CD4-positive, alpha-beta memory T cell (primary cell): ENCODE results near the gene ARHGDIA. TPM values are rescaled to one million over a fixed set of nuclear protein-coding genes. Genes with fewer than 3 reads are reported as not detected.

ENCODE experiments used
- CTCF ChIA-PET: fragments of 350-600 bp; sonication (Branson Sonifier 250); formaldehyde crosslinking; loops from one replicate; lab custom pipeline; 2021; ENCODE audit warnings: inconsistent platforms; ENCODE audit not compliant: partially characterized antibody; lab: Charles Lee
- POLR2A ChIA-PET: fragments of 350-600 bp; sonication (Branson Sonifier 250); formaldehyde crosslinking; loops from one replicate; lab custom pipeline; 2021; ENCODE audit not compliant: partially characterized antibody; lab: Charles Lee
- DNase-seq, 5 donors: peaks; one replicate each; pipeline versions ENCODE4 v3.0.0 to v3.0.0-alpha.2; 2020 to 2022; ENCODE audit warnings: mixed read lengths in 1 of 5
- H3K27ac ChIP-seq: one replicate; pipeline ENCODE4 v1.7.0; 2013; ENCODE audit warnings: low read depth, low read length
- H3K27me3 ChIP-seq: 2 replicates; pipeline ENCODE4 v1.7.0; 2013; ENCODE audit warnings: mild to moderate bottlenecking, low read length, moderate library complexity; ENCODE audit not compliant: insufficient read depth
- H3K36me3 ChIP-seq: 2 replicates; pipeline ENCODE4 v1.7.0; 2013; ENCODE audit warnings: mild to moderate bottlenecking, low read length, moderate library complexity; ENCODE audit not compliant: insufficient read depth
- H3K4me1 ChIP-seq: 2 replicates; pipeline ENCODE4 v1.7.0; 2013; ENCODE audit warnings: mild to moderate bottlenecking, low read length, moderate library complexity; ENCODE audit not compliant: insufficient read depth
- H3K4me3 ChIP-seq, 2 donors: one replicate each; pipeline ENCODE4 v1.7.0; 2013; ENCODE audit warnings: low read length in 2 of 2, mild to moderate bottlenecking in 1 of 2
- H3K9me3 ChIP-seq, 2 donors: one replicate each; pipeline ENCODE4 v1.7.0; 2013; ENCODE audit warnings: low read length in 2 of 2, control low read depth in 1 of 2; ENCODE audit not compliant: control insufficient read depth in 1 of 2
- H3K27ac Mint-ChIP-seq, 7 donors: one replicate each; pipeline ENCODE4 v1.8.0; 2020 to 2021; ENCODE audit warnings: mixed read lengths in 7 of 7, mild to moderate bottlenecking in 6 of 7, inconsistent platforms in 3 of 7, moderate library complexity in 3 of 7
- H3K27me3 Mint-ChIP-seq, 2 donors: one replicate each; pipeline ENCODE4 v1.8.0; 2020 to 2021; ENCODE audit warnings: mixed read lengths in 2 of 2
- H3K36me3 Mint-ChIP-seq, 2 donors: one replicate each; pipeline ENCODE4 v1.8.0; 2020 to 2021; ENCODE audit warnings: mixed read lengths in 2 of 2, inconsistent platforms in 1 of 2, mild to moderate bottlenecking in 1 of 2
- H3K4me1 Mint-ChIP-seq, 4 donors: one replicate each; pipeline ENCODE4 v1.8.0; 2020 to 2021; ENCODE audit warnings: mixed read lengths in 4 of 4, mild to moderate bottlenecking in 1 of 4
- H3K4me3 Mint-ChIP-seq, 8 donors: one replicate each; pipeline ENCODE4 v1.8.0; 2020 to 2021; ENCODE audit warnings: mixed read lengths in 8 of 8, mild to moderate bottlenecking in 7 of 8, moderate library complexity in 6 of 8, inconsistent platforms in 3 of 8
- H3K9me3 Mint-ChIP-seq, 8 donors: one replicate each; pipeline ENCODE4 v1.8.0; 2020 to 2021; ENCODE audit warnings: mixed read lengths in 8 of 8, mild to moderate bottlenecking in 5 of 8, inconsistent platforms in 3 of 8, moderate library complexity in 1 of 8
- intact Hi-C: fragments of 100-400 bp; cut with micrococcal nuclease; formaldehyde crosslinking; loops from one replicate; pipeline ENCODE4 v1.15.1; 2023
- polyA plus RNA-seq, 2 donors: library from polyadenylated mRNA; unstranded; fragments of 300-500 nt; fragmentation: Illumina TruSeq; gene quantifications; one replicate each; pipeline ENCODE4 v1.2.3, GENCODE V29; 2021
- total RNA-seq, 2 experiments: library from RNA; stranded (reverse); gene quantifications; one replicate each; pipeline ENCODE4 v1.2.3, GENCODE V29; 2021

Gene ARHGDIA
- total and polyA plus RNA-seq, 4 experiments from 2014 or later: 84.8 to 382 (median 292) TPM

- Histone ChIP-seq H3K27ac (peak overlapping the region; percentile 3), H3K4me3 (no peak overlapping the region), H3K27me3 (no peaks in the 10 kb centered on the region), H3K9me3 (no peaks in the 10 kb centered on the region), H3K36me3 (peaks cover 6% of the 10 kb centered on the region), H3K4me1 (peaks cover 50% of the 10 kb centered on the region)
- intact Hi-C loops: loop anchor here (5.0 to 10.0 kb wide), 2 partner anchors 159 to 432 kb away; partner anchors contain the start of genes CENPX and LRRC45
- Mint-ChIP-seq H3K36me3 (peaks cover 4 to 36% of the 10 kb centered on the region in 2 donors), H3K27ac (peak overlapping the region; percentile 66 to 99 (median 87)), H3K4me1 (peaks cover 21 to 59% (median 42%) of the 10 kb centered on the region in 4 donors), H3K27me3 (peaks cover 0 to 6% of the 10 kb centered on the region in 2 donors), H3K9me3 (peaks cover 0 to 12% (median 0%) of the 10 kb centered on the region in 8 donors), H3K4me3 (peak overlapping the region; percentile 55 to 81 (median 67))
- ChIA-PET POLR2A (interaction anchor here (0.8 to 1.1 kb wide), 3 partner anchors 9 to 160 kb away, joined by 3 to 4 read pairs (median 3); partner anchors contain the start of gene MRPL12), CTCF (no interaction called here)
- DNase-seq: no peak
Observed at GRCh38 chr17:81863123-81863675, 7.9 kb downstream of the ARHGDIA start.

GRCh38 chr17:81860756-81861568 lies 10.2 kb downstream of the ARHGDIA start:
- H3K27me3 Mint-ChIP-seq: peaks cover 0 to 6% of the 10 kb centered on the region in 2 donors
- peak; percentile 100 for DNase-seq
- H3K4me1 ChIP-seq: peaks cover 40% of the 10 kb centered on the region
- peak overlapping the region; percentile 0 to 60 for H3K4me3 ChIP-seq
- intact Hi-C loops: loop anchor here (1.0 to 10.0 kb wide), 8 partner anchors 10 to 434 kb away; partner anchors contain the start of genes ALYREF, ANAPC11, ARHGDIA and CENPX
- no peaks in the 10 kb centered on the region for H3K27me3 ChIP-seq
- peaks cover 0 to 12% (median 0%) of the 10 kb centered on the region in 8 donors for H3K9me3 Mint-ChIP-seq
- ChIA-PET POLR2A (interaction anchor here (0.6 to 5.1 kb wide), 10 partner anchors 9 to 368 kb away, joined by 3 to 99 read pairs (median 4); partner anchors contain the start of genes ARHGDIA, ARL16, HGS and MCRIP1), CTCF (interaction anchor here (0.6 kb wide), 1 partner anchor 12 kb away, joined by 3 read pairs; no protein-coding TSS in a partner anchor)
- peak overlapping the region; percentile 92 for H3K27ac ChIP-seq
- peaks cover 6% of the 10 kb centered on the region for H3K36me3 ChIP-seq
- H3K4me3 Mint-ChIP-seq: peak overlapping the region; percentile 86 to 93 (median 91)
- no peaks in the 10 kb centered on the region for H3K9me3 ChIP-seq
- H3K27ac Mint-ChIP-seq: peak overlapping the region; percentile 98 to 99 (median 98)
- H3K36me3 Mint-ChIP-seq: peaks cover 4 to 35% of the 10 kb centered on the region in 2 donors
- peaks cover 17 to 58% (median 37%) of the 10 kb centered on the region in 4 donors for H3K4me1 Mint-ChIP-seq

DNA sequence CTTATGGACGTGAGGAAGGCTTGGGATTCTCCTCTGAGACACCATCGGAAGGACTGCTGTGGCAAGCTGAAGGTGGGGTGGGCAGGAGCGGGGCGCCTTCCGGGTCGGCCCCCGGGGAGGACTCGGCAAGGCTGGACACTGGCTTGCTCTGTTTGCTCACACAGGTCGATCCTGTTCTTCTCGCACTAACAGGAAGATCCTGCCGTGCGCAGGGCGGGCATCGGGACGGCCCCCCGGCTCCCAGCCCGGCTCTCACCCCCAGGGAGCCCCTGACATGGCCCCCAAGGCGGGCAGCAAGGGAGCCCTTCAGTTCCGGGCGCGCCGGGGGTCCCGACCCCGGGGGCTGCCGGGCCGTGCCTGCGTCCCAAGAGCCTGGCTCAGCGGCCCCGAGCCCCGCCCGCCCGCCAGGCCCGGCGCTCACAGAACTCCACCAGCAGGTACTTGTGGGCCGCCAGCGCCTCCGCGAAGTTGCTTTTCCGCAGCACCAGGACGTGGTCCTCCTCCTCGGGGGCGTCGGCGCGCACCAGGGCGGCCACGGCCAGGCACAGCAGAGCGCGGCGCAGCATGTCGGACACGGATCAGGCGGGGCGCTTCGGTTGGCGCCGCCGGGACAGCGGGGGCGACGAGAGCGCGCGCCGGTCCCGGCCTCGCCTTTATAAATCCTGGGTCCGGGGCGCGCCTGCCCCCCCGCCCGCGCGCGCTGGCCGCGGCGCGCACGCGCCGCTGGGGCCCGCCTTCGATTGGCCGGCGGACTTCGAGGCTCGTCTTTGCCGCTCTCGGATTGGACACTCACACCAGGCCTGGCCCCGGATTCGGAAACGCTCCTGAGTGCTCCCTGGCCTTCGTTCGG lies 11.0 kb downstream of the ARHGDIA start, which contains the start of gene P4HB:
Gene P4HB (minus strand): TSS at position 630 of the 850 bp plus-strand sequence. CDS start 64 bp downstream, at position 566.
- Histone ChIP-seq H3K4me1 (peaks cover 40% of the 10 kb centered on the region), H3K27me3 (no peaks in the 10 kb centered on the region), H3K27ac (peak within 1 kb of the TSS; percentile 92), H3K9me3 (no peaks in the 10 kb centered on the region), H3K4me3 (peak within 1 kb of the TSS; percentile 76 to 79), H3K36me3 (peaks cover 9% of the 10 kb centered on the region)
- intact Hi-C loops: loop anchor here (1.0 to 10.0 kb wide), 8 partner anchors 11 to 435 kb away; partner anchors contain the start of genes ALYREF, ANAPC11, ARHGDIA and CENPX
- Mint-ChIP-seq H3K27ac (peak within 1 kb of the TSS; percentile 98 to 99 (median 98)), H3K9me3 (peaks cover 0 to 12% (median 0%) of the 10 kb centered on the region in 8 donors), H3K27me3 (peaks cover 0 to 6% of the 10 kb centered on the region in 2 donors), H3K36me3 (peaks cover 4 to 39% of the 10 kb centered on the region in 2 donors), H3K4me3 (peak within 1 kb of the TSS; percentile 86 to 93 (median 92)), H3K4me1 (peaks cover 17 to 56% (median 33%) of the 10 kb centered on the region in 4 donors)
- ChIA-PET CTCF (interaction anchor here (0.5 to 0.8 kb wide), 2 partner anchors 29 to 124 kb away, joined by 3 read pairs; no protein-coding TSS in a partner anchor), POLR2A (interaction anchor here (0.9 to 5.1 kb wide), 11 partner anchors 10 to 368 kb away, joined by 3 to 99 read pairs (median 3); partner anchors contain the start of genes ARHGDIA, ARL16, DUS1L and HGS)
- peak in 1 of 5 donors; percentile 11 for DNase-seq

DNA sequence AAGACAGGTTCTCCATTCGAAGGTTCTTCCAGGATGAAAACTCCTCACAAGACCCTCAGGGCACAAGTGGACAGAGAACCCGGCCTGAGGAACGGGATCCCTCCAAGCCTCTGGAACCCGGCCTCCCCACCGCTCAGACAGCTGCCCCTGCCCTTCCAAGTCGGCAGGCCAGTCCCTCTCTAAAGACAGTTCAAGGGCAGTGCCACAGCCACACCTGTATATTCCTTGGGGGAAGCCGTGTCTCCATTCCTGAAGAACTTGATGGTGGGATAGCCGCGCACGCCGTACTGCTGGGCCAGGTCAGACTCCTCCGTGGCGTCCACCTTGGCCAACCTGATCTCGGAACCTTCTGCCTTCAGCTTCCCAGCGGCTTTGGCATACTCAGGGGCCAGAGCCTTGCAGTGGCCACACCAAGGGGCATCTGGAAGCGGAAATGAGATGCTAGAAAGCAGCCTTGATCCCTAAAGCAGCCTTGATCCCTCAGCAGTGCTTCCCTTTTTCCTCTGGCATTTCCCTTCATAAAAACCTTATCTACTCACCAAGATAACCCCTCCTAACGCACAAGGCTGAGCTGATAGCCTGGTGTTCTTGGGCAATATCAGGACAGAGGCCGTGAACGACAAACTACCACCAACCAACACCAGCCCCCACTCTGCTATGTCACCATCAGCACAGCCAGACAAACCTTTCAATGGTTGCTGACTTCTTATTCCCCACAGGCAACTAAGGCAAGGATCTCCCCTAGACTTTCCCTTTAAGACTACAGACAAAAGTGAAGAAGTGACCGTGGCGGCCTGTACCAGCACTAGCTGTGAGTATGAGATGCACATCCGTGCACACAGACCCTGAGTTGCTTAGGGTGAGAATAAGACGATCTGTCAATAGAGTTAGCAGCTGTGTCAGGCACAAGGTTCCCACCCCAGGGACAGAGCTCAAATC lies 11.9 kb downstream of the ARHGDIA start:
- H3K4me1 Mint-ChIP-seq: peaks cover 17 to 56% (median 33%) of the 10 kb centered on the region in 4 donors
- H3K4me1 ChIP-seq: peaks cover 40% of the 10 kb centered on the region
- no peak for DNase-seq

GRCh38 chr17:81858170-81858966 lies 12.8 kb downstream of the ARHGDIA start:
- ChIA-PET CTCF (interaction anchor here (0.7 kb wide), 1 partner anchor 16 kb away, joined by 3 read pairs; no protein-coding TSS in a partner anchor), POLR2A (interaction anchor here (0.7 to 5.1 kb wide), 2 partner anchors 13 to 175 kb away, joined by 4 to 99 read pairs; partner anchors contain the start of genes ARHGDIA, ARL16 and HGS)
- Mint-ChIP-seq H3K4me3 (peak overlapping the region in 7 of 8 donors; percentile 21 to 92 (median 55)), H3K36me3 (peaks cover 4 to 49% of the 10 kb centered on the region in 2 donors), H3K4me1 (peaks cover 14 to 56% (median 26%) of the 10 kb centered on the region in 4 donors), H3K27ac (peak overlapping the region in 2 of 7 donors; percentile 12 to 27), H3K27me3 (peaks cover 0 to 6% of the 10 kb centered on the region in 2 donors), H3K9me3 (peaks cover 0 to 9% (median 0%) of the 10 kb centered on the region in 8 donors)
- intact Hi-C loops: no loop called here
- peaks cover 26% of the 10 kb centered on the region for H3K36me3 ChIP-seq
- H3K27me3 ChIP-seq: no peaks in the 10 kb centered on the region
- H3K9me3 ChIP-seq: no peaks in the 10 kb centered on the region
- DNase-seq: no peak
- H3K4me1 ChIP-seq: peaks cover 39% of the 10 kb centered on the region
- H3K4me3 ChIP-seq: no peak overlapping the region
- no peak overlapping the region for H3K27ac ChIP-seq

More for the DNA sequence above, 11.9 kb downstream of the ARHGDIA start:
- H3K9me3 Mint-ChIP-seq: peaks cover 0 to 12% (median 0%) of the 10 kb centered on the region in 8 donors
- ChIA-PET POLR2A (interaction anchor here (0.7 to 5.1 kb wide), 6 partner anchors 12 to 207 kb away, joined by 3 to 99 read pairs (median 4); partner anchors contain the start of genes ARHGDIA, ARL16, DUS1L and HGS), CTCF (interaction anchor here (0.5 to 0.8 kb wide), 2 partner anchors 29 to 123 kb away, joined by 3 read pairs; no protein-coding TSS in a partner anchor)
- H3K27me3 Mint-ChIP-seq: peaks cover 0 to 6% of the 10 kb centered on the region in 2 donors
- intact Hi-C loops: no loop called here
- peak overlapping the region; percentile 83 to 92 (median 90) for H3K4me3 Mint-ChIP-seq
- Histone ChIP-seq H3K27me3 (no peaks in the 10 kb centered on the region), H3K36me3 (peaks cover 17% of the 10 kb centered on the region), H3K9me3 (no peaks in the 10 kb centered on the region), H3K27ac (peak overlapping the region; percentile 81), H3K4me3 (peak overlapping the region; percentile 76 to 79)
- H3K36me3 Mint-ChIP-seq: peaks cover 4 to 45% of the 10 kb centered on the region in 2 donors
- H3K27ac Mint-ChIP-seq: peak overlapping the region; percentile 69 to 99 (median 93)
